ENCODE results near the gene CFAP97D2. TPM values are rescaled to one million over a fixed set of nuclear protein-coding genes. Genes with fewer than 3 reads are reported as not detected.

The CFAP97D2 gene
- total and polyA plus RNA-seq, 12 donors, result not detected

- ATAC-seq (no peak), DNase-seq (no peak)
- H3K4me1 ChIP-seq, result peaks cover 0 to 22% (median 17%) of the 10 kb centered on the region in 9 donors
- peak overlapping the region in 8 of 10 donors; percentile 79 to 93 (median 90) for H3K27ac ChIP-seq
- H3K27me3 ChIP-seq, result peaks cover 0 to 8% (median 2%) of the 10 kb centered on the region in 7 donors
- H3K4me3 ChIP-seq, result peak overlapping the region; percentile 67 to 99 (median 88)
- 10 to 13% methylated on average over 10 of the region's 10 CpGs for WGBS, 2 donors
- TF ChIP-seq CTCF (IDR thresholded peaks at IDR 0.05), result no peak
- H3K9me3 ChIP-seq, result no peaks in the 10 kb centered on the region
- intact Hi-C loops (cut with DNase I), result no loop called here
- H3K36me3 ChIP-seq, result peaks cover 0 to 44% (median 35%) of the 10 kb centered on the region in 9 donors
Measured at GRCh38 chr13:114235697-114236096, 56.6 kb downstream of the CFAP97D2 start.

- DNase-seq, result no peak
- peaks cover 0 to 49% (median 37%) of the 10 kb centered on the region in 9 donors for H3K36me3 ChIP-seq
- intact Hi-C loops (cut with DNase I), result no loop called here
- H3K27ac ChIP-seq, result peak overlapping the region in 2 of 10 donors; percentile 89 to 93
- TF ChIP-seq CTCF (IDR thresholded peaks at IDR 0.05), result no peak
- H3K4me1 ChIP-seq, result peaks cover 0 to 22% (median 17%) of the 10 kb centered on the region in 9 donors
- peaks cover 0 to 6% (median 0%) of the 10 kb centered on the region in 7 donors for H3K27me3 ChIP-seq
- no peaks in the 10 kb centered on the region for H3K9me3 ChIP-seq
- H3K4me3 ChIP-seq, result peak overlapping the region in 6 of 10 donors; percentile 77 to 99 (median 88)
- no peak for ATAC-seq
- WGBS, 2 donors, result 80% methylated on average over 4 of the region's 4 CpGs
Measured at GRCh38 chr13:114236227-114236626, 57.2 kb downstream of the CFAP97D2 start.

- WGBS, 2 donors, result 83 to 86% methylated on average over 7 of the region's 7 CpGs
- no peak for DNase-seq
- no peak for TF ChIP-seq CTCF (IDR thresholded peaks at IDR 0.05)
- intact Hi-C loops (cut with DNase I), result no loop called here
- H3K9me3 ChIP-seq, result no peaks in the 10 kb centered on the region
- H3K27ac ChIP-seq, result no peak overlapping the region
- H3K36me3 ChIP-seq, result peaks cover 0 to 63% (median 50%) of the 10 kb centered on the region in 9 donors
- no peak overlapping the region for H3K4me3 ChIP-seq
- ATAC-seq, result no peak
- H3K4me1 ChIP-seq, result peaks cover 0 to 22% (median 17%) of the 10 kb centered on the region in 9 donors
- H3K27me3 ChIP-seq, result no peaks in the 10 kb centered on the region
Measured at GRCh38 chr13:114237415-114238112, 58.5 kb downstream of the CFAP97D2 start.

- TF ChIP-seq CTCF (IDR thresholded peaks at IDR 0.05), result no peak
- no peaks in the 10 kb centered on the region for H3K9me3 ChIP-seq
- DNase-seq (no peak), ATAC-seq (no peak)
- intact Hi-C loops (cut with DNase I), result no loop called here
- no peaks in the 10 kb centered on the region for H3K4me1 ChIP-seq
- peaks cover 0 to 100% (median 81%) of the 10 kb centered on the region in 9 donors for H3K36me3 ChIP-seq
- no peak overlapping the region for H3K4me3 ChIP-seq
- H3K27me3 ChIP-seq, result no peaks in the 10 kb centered on the region
- H3K27ac ChIP-seq, result no peak overlapping the region
- 91 to 96% methylated on average over 6 of the region's 6 CpGs for WGBS, 2 donors
Measured at GRCh38 chr13:114241918-114242317, 62.9 kb downstream of the CFAP97D2 start.
